ENCODE measurements around the gene RNF213.

The RNF213 gene

GRCh38 chr17:80260791-80261158, at the start of gene RNF213:
Gene RNF213 (plus strand): TSS chr17:80260852. CDS start chr17:80263682, 2,830 bp downstream.
- peak within 1 kb of the TSS; percentile 98 for H3K27ac ChIP-seq
- TF ChIP-seq CTCF (conservative IDR thresholded peaks at IDR 0.05), result no peak

GRCh38 chr17:80212109-80212508, 48.5 kb upstream of the RNF213 start:
- H3K27ac ChIP-seq, result no peak overlapping the region
- no peak for TF ChIP-seq CTCF (conservative IDR thresholded peaks at IDR 0.05)

GRCh38 chr17:80212511-80212910, 48.1 kb upstream of the RNF213 start:
- no peak for TF ChIP-seq CTCF (conservative IDR thresholded peaks at IDR 0.05)
- H3K27ac ChIP-seq, result no peak overlapping the region

GRCh38 chr17:80212962-80213642, 47.5 kb upstream of the RNF213 start:
- H3K27ac ChIP-seq, result no peak overlapping the region
- no peak for TF ChIP-seq CTCF (conservative IDR thresholded peaks at IDR 0.05)

GRCh38 chr17:80213643-80213975, 47.0 kb upstream of the RNF213 start:
- H3K27ac ChIP-seq, result no peak overlapping the region
- TF ChIP-seq CTCF (conservative IDR thresholded peaks at IDR 0.05), result no peak

- no peak for TF ChIP-seq CTCF (conservative IDR thresholded peaks at IDR 0.05)
- H3K27ac ChIP-seq, result no peak overlapping the region
Measured at GRCh38 chr17:80214012-80214877, 46.4 kb upstream of the RNF213 start.

- H3K27ac ChIP-seq, result no peak overlapping the region
- TF ChIP-seq CTCF (conservative IDR thresholded peaks at IDR 0.05), result no peak
Measured at GRCh38 chr17:80214878-80215210, 45.8 kb upstream of the RNF213 start.

Data from VCaP (cell line).